ENCODE measurements around the gene TMEM125. TPM values are rescaled to one million over a fixed set of nuclear protein-coding genes. Genes with fewer than 3 reads are reported as not detected.

The TMEM125 gene
- total RNA-seq, 4 donors from 2014 or later = 19.7 to 66.8 (median 51.2) TPM

- no peaks in the 10 kb centered on the region for H3K9me3 ChIP-seq
- intact Hi-C loops (cut with DNase I; ENCODE audit: low total_unique reads) = no loop called here
- peaks cover 0 to 7% (median 2%) of the 10 kb centered on the region in 4 donors for H3K4me1 ChIP-seq
- DNase-seq = no peak
- H3K27ac ChIP-seq = no peak overlapping the region
- H3K36me3 ChIP-seq = no peaks in the 10 kb centered on the region
- in situ Hi-C loops (cut with MboI; ENCODE audit: low pct_ligation_motif_present in 1 of 4, low pct_unique_long_range_greater_than_20kb in 1 of 4, low sequenced_read_pairs in 3 of 4) = no loop called here
- no peak overlapping the region for H3K4me3 ChIP-seq
- 77% methylated on average over 4 of the region's 4 CpGs; no CpG with 5 or more reads in 1 of the 2 donors for WGBS, 2 donors (ENCODE audit: low coverage in 1 of 2)
- no peaks in the 10 kb centered on the region for H3K27me3 ChIP-seq
- TF ChIP-seq POLR2AphosphoS5 (IDR thresholded peaks at IDR 0.05) = no peak
- TF ChIP-seq POLR2A (IDR thresholded peaks at IDR 0.05) = no peak
- no peak for TF ChIP-seq EP300 (IDR thresholded peaks at IDR 0.05; ENCODE audit: low read depth)
- TF ChIP-seq, protein P1, sequence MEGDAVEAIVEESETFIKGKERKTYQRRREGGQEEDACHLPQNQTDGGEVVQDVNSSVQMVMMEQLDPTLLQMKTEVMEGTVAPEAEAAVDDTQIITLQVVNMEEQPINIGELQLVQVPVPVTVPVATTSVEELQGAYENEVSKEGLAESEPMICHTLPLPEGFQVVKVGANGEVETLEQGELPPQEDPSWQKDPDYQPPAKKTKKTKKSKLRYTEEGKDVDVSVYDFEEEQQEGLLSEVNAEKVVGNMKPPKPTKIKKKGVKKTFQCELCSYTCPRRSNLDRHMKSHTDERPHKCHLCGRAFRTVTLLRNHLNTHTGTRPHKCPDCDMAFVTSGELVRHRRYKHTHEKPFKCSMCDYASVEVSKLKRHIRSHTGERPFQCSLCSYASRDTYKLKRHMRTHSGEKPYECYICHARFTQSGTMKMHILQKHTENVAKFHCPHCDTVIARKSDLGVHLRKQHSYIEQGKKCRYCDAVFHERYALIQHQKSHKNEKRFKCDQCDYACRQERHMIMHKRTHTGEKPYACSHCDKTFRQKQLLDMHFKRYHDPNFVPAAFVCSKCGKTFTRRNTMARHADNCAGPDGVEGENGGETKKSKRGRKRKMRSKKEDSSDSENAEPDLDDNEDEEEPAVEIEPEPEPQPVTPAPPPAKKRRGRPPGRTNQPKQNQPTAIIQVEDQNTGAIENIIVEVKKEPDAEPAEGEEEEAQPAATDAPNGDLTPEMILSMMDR (IDR thresholded peaks at IDR 0.05) = no peak
These were observed 49.0 kb downstream of the TMEM125 start for GRCh38 chr1:43318831-43319230.

DNA sequence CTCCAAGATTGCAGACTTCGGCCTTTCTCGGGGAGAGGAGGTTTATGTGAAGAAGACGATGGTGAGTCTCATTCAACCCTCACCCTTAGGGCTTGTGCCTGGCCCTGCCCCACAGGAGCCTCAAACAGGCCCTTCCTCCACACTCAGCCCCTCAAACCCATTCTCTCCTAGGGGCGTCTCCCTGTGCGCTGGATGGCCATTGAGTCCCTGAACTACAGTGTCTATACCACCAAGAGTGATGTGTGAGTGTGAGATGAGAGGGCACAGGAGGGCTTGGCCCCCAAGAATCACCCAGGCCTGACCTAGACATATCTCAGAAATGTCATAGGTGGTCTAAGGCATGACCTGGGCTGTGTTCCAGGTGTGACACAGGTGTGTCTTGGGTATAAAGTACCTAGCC is 49.5 kb downstream of the TMEM125 start:
- intact Hi-C loops (cut with DNase I; ENCODE audit: low total_unique reads) (no loop called here), in situ Hi-C loops (cut with MboI; ENCODE audit: low pct_ligation_motif_present in 1 of 4, low pct_unique_long_range_greater_than_20kb in 1 of 4, low sequenced_read_pairs in 3 of 4) (no loop called here)
- no peak overlapping the region for H3K4me3 ChIP-seq
- peaks cover 0 to 3% (median under 1%) of the 10 kb centered on the region in 4 donors for H3K4me1 ChIP-seq
- no peak overlapping the region for H3K27ac ChIP-seq
- TF ChIP-seq, protein P1 (IDR thresholded peaks at IDR 0.05) = no peak
- no peak for TF ChIP-seq EP300 (IDR thresholded peaks at IDR 0.05; ENCODE audit: low read depth)
- no peak for TF ChIP-seq POLR2AphosphoS5 (IDR thresholded peaks at IDR 0.05)
- no peak for TF ChIP-seq POLR2A (IDR thresholded peaks at IDR 0.05)
- H3K9me3 ChIP-seq = no peaks in the 10 kb centered on the region
- 97% methylated on average over 5 of the region's 5 CpGs; no CpG with 5 or more reads in 1 of the 2 donors for WGBS, 2 donors (ENCODE audit: low coverage in 1 of 2)
- DNase-seq = no peak
- H3K27me3 ChIP-seq = no peaks in the 10 kb centered on the region
- H3K36me3 ChIP-seq = no peaks in the 10 kb centered on the region

DNA sequence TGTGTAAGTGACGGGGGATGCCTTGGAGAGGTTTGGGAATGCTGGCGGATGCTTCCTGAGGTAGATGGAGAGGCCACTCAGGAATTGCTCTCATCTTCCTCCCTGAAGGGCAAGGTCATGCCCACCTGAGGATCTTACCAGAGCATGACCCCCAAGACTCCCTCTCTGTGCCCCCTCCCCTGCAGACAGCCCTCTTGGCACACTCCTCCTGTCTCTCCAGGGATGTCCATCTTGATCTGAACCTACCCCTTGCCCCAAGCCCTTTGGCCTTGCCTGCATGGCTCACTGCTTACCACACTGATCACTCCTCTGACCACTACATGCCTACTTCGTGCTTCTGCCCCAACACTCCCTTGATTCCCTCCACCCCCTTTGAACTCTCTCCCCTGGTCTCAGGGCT is 50.0 kb downstream of the TMEM125 start:
- TF ChIP-seq EP300 (IDR thresholded peaks at IDR 0.05; ENCODE audit: low read depth) = no peak
- TF ChIP-seq, protein P1 (IDR thresholded peaks at IDR 0.05) = no peak
- in situ Hi-C loops (cut with MboI; ENCODE audit: low pct_ligation_motif_present in 1 of 4, low pct_unique_long_range_greater_than_20kb in 1 of 4, low sequenced_read_pairs in 3 of 4) (no loop called here), intact Hi-C loops (cut with DNase I; ENCODE audit: low total_unique reads) (no loop called here)
- no peaks in the 10 kb centered on the region for H3K27me3 ChIP-seq
- H3K4me1 ChIP-seq = no peaks in the 10 kb centered on the region
- H3K4me3 ChIP-seq = no peak overlapping the region
- H3K36me3 ChIP-seq = no peaks in the 10 kb centered on the region
- peaks cover 0 to under 1% of the 10 kb centered on the region in 2 donors for H3K9me3 ChIP-seq
- WGBS, 2 donors (ENCODE audit: low coverage in 1 of 2) = 96 to 100% methylated on average over 1 to 2 of the region's 3 CpGs
- no peak for DNase-seq
- no peak overlapping the region for H3K27ac ChIP-seq

DNA sequence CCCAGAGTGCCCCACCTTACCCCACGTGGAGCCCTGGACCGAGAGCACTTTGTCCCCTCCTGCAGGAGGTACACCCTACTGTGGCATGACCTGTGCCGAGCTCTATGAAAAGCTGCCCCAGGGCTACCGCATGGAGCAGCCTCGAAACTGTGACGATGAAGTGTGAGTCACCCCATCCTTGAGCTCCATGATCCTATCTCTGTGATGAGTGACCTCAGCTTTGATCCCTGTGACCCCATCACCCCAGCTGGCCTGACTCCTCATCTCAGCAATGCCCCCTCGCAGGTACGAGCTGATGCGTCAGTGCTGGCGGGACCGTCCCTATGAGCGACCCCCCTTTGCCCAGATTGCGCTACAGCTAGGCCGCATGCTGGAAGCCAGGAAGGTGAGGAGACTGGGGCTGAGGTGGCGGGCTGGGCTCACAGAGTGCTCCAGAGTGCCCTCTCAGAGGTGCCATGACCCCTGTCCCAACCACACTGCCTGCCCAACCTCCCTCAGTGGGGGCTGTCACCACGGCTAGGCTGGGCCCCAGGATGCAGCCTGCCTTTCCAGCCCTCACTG is 51.6 kb downstream of the TMEM125 start:
- in situ Hi-C loops (cut with MboI; ENCODE audit: low pct_ligation_motif_present in 1 of 4, low pct_unique_long_range_greater_than_20kb in 1 of 4, low sequenced_read_pairs in 3 of 4) (no loop called here), intact Hi-C loops (cut with DNase I; ENCODE audit: low total_unique reads) (no loop called here)
- H3K4me3 ChIP-seq = no peak overlapping the region
- TF ChIP-seq POLR2AphosphoS5 (IDR thresholded peaks at IDR 0.05) = no peak
- TF ChIP-seq, protein P1 (IDR thresholded peaks at IDR 0.05) = no peak
- TF ChIP-seq POLR2A (IDR thresholded peaks at IDR 0.05) = no peak
- TF ChIP-seq EP300 (IDR thresholded peaks at IDR 0.05; ENCODE audit: low read depth) = no peak
- H3K4me1 ChIP-seq = no peaks in the 10 kb centered on the region
- no peaks in the 10 kb centered on the region for H3K27me3 ChIP-seq
- H3K27ac ChIP-seq = no peak overlapping the region
- H3K9me3 ChIP-seq = peaks cover 0 to 3% of the 10 kb centered on the region in 2 donors
- DNase-seq = no peak
- WGBS, 2 donors (ENCODE audit: low coverage in 1 of 2) = 92 to 96% methylated on average over 8 to 16 of the region's 16 CpGs
- H3K36me3 ChIP-seq = no peaks in the 10 kb centered on the region

Measured in transverse colon (tissue), 4 donors.